Ascending aorta (tissue), 2 donors: ENCODE measurements around the gene LDLRAD4. TPM values are rescaled to one million over a fixed set of nuclear protein-coding genes. Genes with fewer than 3 reads are reported as not detected.

Experiments used
- DNase-seq, 2 donors: peaks; one replicate each; pipeline ENCODE4 v3.0.0-alpha.2; 2019; ENCODE audit warnings: low spot score in 2 of 2
- H3K27ac ChIP-seq, 2 donors: fragments of 200-600 bp; sonication (generic); one replicate each; pipeline ENCODE4 v1.5.1; 2016 to 2017; ENCODE audit warnings: mild to moderate bottlenecking in 1 of 2
- H3K27me3 ChIP-seq: fragments of 200-600 bp; sonication (generic); one replicate; pipeline ENCODE4 v1.5.1; 2017
- H3K36me3 ChIP-seq, 2 donors: fragments of 200-600 bp; sonication (generic); one replicate each; pipeline ENCODE4 v1.5.1; 2016
- H3K4me1 ChIP-seq, 2 donors: fragments of 200-600 bp; sonication (generic); one replicate each; pipeline ENCODE4 v1.5.1; 2016 to 2017; ENCODE audit warnings: mild to moderate bottlenecking in 1 of 2
- H3K4me3 ChIP-seq, 2 donors: fragments of 200-600 bp; sonication (generic); one replicate each; pipeline ENCODE4 v1.5.1; 2016 to 2017; ENCODE audit warnings: mild to moderate bottlenecking in 1 of 2
- H3K9me3 ChIP-seq, 2 donors: fragments of 200-600 bp; sonication (generic); one replicate each; pipeline ENCODE4 v1.5.1; 2016
- CTCF ChIP-seq, 3 experiments: fragments of 200-600 bp in 2 of 3; fragments of 450-650 bp in 1 of 3; sonication (generic) in 2 of 3; IDR thresholded peaks; one replicate each; pipeline ENCODE4 v1.5.1; 2016 to 2019; ENCODE audit warnings: antibody characterized with exemption in 3 of 3, mild to moderate bottlenecking in 1 of 3, moderate library complexity in 1 of 3
- intact Hi-C: fragments of 100-400 bp; cut with DNase I; formaldehyde crosslinking; loops from one replicate; pipeline ENCODE4 v1.15.1; 2023
- total RNA-seq: library from RNA; depleted of rRNA; stranded (reverse); fragments of >200 nt; gene quantifications from one replicate; pipeline ENCODE4 v1.1.0, GENCODE V29; 2016

The LDLRAD4 gene
- total RNA-seq, 1 donor from 2014 or later = 21.0 TPM

GRCh38 chr18:13178197-13178596, 40.4 kb upstream of the LDLRAD4 start:
- Histone ChIP-seq H3K9me3 (no peaks in the 10 kb centered on the region), H3K27ac (no peak overlapping the region), H3K4me3 (no peak overlapping the region), H3K36me3 (no peaks in the 10 kb centered on the region), H3K27me3 (no peaks in the 10 kb centered on the region), H3K4me1 (no peaks in the 10 kb centered on the region)
- intact Hi-C loops = no loop called here
- no peak for TF ChIP-seq CTCF (IDR thresholded peaks at IDR 0.05)
- DNase-seq = no peak

- Histone ChIP-seq H3K27me3 (no peaks in the 10 kb centered on the region), H3K4me3 (no peak overlapping the region), H3K9me3 (no peaks in the 10 kb centered on the region), H3K4me1 (no peaks in the 10 kb centered on the region), H3K27ac (no peak overlapping the region), H3K36me3 (no peaks in the 10 kb centered on the region)
- no peak for DNase-seq
- no peak for TF ChIP-seq CTCF (IDR thresholded peaks at IDR 0.05)
- intact Hi-C loops = no loop called here
These were observed 39.6 kb upstream of the LDLRAD4 start for GRCh38 chr18:13178976-13179375.

- H3K4me1 ChIP-seq = no peaks in the 10 kb centered on the region
- H3K4me3 ChIP-seq = no peak overlapping the region
- TF ChIP-seq CTCF (IDR thresholded peaks at IDR 0.05) = no peak
- H3K9me3 ChIP-seq = no peaks in the 10 kb centered on the region
- no peaks in the 10 kb centered on the region for H3K36me3 ChIP-seq
- DNase-seq = no peak
- H3K27me3 ChIP-seq = no peaks in the 10 kb centered on the region
- intact Hi-C loops = no loop called here
- no peak overlapping the region for H3K27ac ChIP-seq
These were observed 38.9 kb upstream of the LDLRAD4 start for GRCh38 chr18:13179566-13180113.

- H3K27me3 ChIP-seq = no peaks in the 10 kb centered on the region
- H3K4me3 ChIP-seq = no peak overlapping the region
- H3K27ac ChIP-seq = no peak overlapping the region
- no peaks in the 10 kb centered on the region for H3K4me1 ChIP-seq
- no peak for DNase-seq
- no peak for TF ChIP-seq CTCF (IDR thresholded peaks at IDR 0.05)
- intact Hi-C loops = no loop called here
- H3K36me3 ChIP-seq = no peaks in the 10 kb centered on the region
- no peaks in the 10 kb centered on the region for H3K9me3 ChIP-seq
These were observed 37.8 kb upstream of the LDLRAD4 start for GRCh38 chr18:13180614-13181375.

GRCh38 chr18:13181765-13182164, 36.8 kb upstream of the LDLRAD4 start:
- Histone ChIP-seq H3K4me1 (no peaks in the 10 kb centered on the region), H3K36me3 (no peaks in the 10 kb centered on the region), H3K9me3 (no peaks in the 10 kb centered on the region), H3K27ac (no peak overlapping the region), H3K27me3 (no peaks in the 10 kb centered on the region), H3K4me3 (no peak overlapping the region)
- DNase-seq = no peak
- no peak for TF ChIP-seq CTCF (IDR thresholded peaks at IDR 0.05)
- intact Hi-C loops = no loop called here
